NCI-H510A (cell line): ENCODE measurements around the gene SLC39A13.

Source experiments
- DNase-seq: peaks from one replicate; lab custom pipeline; 2025; lab: John Stamatoyannopoulos, UW

The SLC39A13 gene

DNA sequence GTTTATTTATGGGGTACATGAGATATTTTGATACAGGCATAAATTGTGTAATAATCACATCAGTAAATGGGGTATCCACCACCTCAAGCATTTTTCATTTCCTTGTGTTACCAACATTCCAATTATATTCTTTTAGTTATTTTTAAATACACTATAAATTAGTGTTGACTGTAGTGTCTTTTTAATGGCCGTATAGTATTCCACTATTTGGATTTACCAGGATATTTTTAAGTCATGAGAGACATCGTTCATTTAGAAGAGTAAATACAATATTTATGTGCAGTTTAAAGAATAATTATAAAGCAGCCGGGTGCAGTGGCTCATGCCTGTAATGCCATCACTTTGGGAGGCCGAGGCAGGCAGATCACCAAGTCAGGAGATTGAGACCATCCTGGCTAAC lies 23.9 kb upstream of the SLC39A13 start:
- DNase-seq: no peak

- no peak for DNase-seq
These were observed 20.3 kb upstream of the SLC39A13 start for GRCh38 chr11:47387944-47388696.

GRCh38 chr11:47388697-47389576 lies 19.5 kb upstream of the SLC39A13 start:
- no peak for DNase-seq

DNA sequence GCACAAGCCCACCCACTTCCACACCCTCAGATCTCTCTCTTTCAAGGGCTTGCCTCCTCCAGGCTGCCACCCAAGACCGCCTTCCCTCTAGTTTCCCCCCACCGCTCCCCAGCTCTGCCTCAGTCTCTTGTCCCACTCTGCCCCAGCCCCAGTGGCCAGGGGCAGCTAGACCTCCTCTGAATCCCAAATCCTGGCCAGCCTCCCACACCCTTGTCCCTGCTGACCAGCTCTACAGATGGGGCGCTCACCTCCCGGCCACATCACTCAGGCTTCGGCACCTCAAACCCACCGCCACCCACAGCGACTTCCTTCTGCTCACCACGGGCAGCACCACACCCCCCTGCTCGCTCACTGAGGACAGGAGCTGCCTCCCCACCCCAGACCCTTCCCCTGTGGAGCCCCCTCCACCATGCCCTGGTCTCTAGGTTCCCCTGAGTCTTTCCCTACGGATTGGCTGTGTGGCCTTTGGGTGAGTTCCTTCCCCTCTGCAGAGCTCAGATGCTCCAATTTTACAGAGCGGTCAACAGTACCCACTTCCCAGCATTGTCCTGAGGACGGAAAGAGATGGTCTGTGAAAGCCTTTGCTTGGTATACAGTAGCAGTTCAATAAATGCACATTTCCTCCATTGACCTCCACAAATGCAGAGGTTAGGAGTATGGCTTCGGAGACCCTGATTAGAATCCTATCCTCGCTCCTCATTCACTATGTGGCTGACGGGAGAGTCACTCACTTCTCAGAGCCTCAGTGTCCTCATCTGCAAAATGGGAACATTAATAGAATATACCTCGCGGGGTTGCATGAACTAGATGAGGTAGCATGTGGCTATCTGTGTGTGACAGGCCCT lies 18.6 kb upstream of the SLC39A13 start:
- DNase-seq: no peak

GRCh38 chr11:47390422-47390760 lies 18.0 kb upstream of the SLC39A13 start:
- DNase-seq: no peak

- no peak for DNase-seq
These were observed 17.3 kb upstream of the SLC39A13 start for GRCh38 chr11:47391077-47391583.

- no peak for DNase-seq
These were observed 16.5 kb upstream of the SLC39A13 start for GRCh38 chr11:47391711-47392432.

DNA sequence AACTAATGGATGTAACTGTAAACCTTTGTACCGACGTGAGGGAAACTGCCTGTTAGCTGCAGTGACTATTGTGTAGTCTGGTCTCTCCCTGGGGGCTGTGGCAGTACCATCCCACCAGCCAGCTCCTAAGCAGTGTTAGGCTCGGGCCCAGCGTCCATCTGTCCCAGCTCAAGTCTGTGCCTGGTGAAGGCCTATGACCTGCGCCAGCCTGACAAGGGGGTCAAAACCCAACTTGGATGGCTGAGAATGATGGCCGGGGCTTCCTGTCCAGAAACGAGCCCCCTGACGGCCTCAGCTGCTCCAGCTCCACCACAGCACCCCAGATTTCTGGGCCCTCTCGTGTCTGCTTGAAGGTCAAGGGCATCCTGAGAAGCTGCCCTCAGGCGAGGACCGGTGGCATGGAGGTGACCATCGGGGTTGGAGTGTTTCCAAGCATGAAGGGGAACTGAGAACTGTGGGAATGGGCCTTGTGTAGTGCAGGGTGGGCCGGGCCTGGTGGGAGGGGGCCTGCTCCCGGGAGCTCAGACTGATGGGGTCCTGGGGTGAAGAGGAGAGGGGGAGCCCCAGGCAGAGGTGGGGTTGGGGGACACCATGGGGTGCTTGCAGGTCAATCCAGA lies 15.7 kb upstream of the SLC39A13 start:
- DNase-seq: no peak

DNA sequence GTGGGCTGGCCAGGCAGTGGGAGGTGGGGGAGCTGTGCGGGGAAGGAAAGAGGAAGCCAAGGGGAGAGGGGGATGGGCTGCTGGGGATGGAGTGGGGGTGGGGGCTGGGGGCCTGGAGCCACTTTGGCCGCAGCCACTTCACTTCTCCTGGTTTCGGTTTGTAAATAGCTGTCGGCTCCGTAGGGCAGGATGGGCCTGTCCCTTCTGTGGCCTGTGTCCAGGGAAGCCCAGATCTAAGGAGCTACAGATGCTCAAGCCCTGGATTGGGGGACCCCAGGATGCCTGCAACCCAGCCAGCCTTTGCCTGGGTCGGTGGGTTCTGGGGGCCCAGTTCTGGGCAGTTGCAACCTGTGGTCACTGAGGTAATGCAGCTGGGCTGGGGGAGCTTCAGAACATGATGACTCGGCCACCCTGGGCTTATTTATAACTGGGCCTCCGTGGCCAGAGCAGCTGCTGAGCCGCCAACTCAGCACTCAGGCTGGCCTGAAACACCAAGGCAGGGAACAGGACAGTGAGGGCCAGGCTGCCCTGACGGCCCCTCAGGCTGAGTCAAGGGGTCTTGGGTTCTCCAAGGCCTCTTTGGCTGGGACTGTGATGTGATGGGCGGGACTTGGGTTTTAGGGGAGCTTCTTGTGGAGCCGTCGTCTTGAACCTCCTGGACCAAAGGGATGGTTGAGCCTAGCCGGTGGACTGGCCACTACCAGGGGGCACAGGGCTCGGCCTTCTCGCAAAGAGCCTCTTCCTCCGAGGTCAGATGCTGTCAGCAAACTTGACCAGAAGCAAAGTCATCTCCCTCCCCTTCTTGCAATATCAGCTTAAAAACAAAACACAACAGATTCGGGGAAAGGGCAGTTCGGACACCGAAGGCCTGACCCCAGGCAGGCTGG lies 15.0 kb upstream of the SLC39A13 start:
- DNase-seq: no peak

DNA sequence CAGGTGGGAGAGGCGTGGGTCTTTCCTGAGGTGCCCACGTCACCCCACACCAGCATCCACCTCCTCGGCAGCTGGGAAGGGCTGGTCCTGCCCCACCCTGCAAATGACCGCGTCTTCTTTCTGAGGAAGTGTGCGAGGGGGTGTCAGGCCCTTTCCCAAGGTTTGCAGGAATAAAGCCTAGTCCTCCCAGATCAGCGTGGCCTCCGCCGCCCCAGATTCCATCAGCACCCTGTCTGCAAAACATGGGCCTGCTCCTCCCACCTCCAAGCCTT lies 14.4 kb upstream of the SLC39A13 start:
- DNase-seq: no peak

DNA sequence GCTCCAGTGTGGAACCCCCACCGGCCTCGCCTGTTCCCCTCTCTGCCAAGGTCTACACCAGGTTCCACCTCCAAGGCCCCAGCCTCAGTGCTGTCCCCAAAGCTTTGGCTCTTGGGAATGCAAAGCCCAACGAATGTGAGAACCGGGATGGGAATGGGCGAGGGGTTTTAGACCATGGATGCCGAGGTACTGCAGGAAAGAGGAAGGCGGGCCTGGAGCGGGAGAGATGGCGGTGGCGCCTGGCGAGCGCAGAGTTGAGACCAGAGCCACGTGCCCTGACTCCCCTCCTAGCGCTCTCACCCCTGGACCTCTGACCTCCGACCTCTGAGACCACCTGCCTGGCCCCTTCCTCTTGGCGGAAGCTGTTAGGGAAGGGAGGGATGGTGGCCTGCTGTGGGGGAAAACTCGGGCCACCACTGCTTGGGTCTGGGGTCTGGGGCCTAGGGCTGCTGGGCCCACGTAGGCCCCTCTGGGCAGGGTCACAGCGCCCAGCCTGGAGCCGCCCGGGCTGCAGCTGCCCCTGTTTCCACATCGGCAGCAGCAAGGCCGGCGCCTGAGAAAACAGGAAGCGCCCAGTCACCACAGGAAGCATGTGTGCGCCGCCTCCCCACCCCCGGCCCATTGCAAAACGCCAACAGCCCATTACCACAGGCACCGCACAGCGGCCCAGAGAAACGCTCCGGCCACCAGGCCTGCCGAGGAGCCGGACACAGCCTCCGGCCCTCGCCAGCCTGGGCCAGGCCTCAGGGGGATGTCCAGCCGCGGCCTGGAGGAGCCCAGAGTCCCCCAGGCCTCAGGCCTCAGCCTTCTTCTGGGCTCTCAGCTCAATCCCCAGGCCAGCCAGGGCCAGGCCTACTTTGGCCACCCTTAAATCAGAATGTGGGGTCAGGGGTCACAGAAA lies 13.8 kb upstream of the SLC39A13 start:
- no peak for DNase-seq

GRCh38 chr11:47395223-47396048 lies 13.0 kb upstream of the SLC39A13 start:
- DNase-seq: no peak

DNA sequence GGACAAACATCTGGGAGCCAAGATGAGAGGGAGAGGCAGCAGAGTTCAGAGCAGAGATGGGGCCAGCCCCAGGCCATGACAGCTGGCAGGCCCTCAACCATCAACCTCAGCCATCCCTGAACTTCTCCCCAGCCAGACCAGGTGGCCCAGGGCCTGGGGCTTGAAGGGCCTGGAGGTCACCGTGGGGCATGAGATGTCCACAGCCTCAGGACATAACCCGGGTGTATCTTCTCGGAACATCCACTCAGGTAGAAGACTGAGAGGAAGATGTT lies 12.4 kb upstream of the SLC39A13 start:
- DNase-seq: no peak

DNA sequence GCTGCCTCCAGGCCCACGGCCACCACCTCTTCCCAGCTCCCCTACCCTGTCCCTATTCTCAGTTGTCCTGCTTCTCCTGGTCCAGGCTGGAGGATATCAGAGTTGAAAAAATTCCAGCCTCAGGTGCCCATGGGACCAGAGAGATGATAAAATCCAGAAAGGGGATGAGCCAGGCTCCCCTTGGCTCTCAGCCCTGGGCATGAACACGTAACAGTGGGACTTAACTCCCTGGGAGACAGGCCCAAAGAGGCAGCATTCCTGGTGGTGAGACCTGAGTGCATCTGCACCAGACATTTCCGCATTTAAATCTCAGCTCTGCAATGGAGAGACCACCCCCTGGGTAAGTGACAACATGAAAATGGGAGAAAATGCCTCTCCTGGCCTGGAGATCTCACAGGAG lies 10.4 kb upstream of the SLC39A13 start:
- no peak for DNase-seq

GRCh38 chr11:47398551-47398950 lies 9.8 kb upstream of the SLC39A13 start:
- no peak for DNase-seq

- no peak for DNase-seq
These were observed 8.3 kb upstream of the SLC39A13 start for GRCh38 chr11:47399860-47400767.

DNA sequence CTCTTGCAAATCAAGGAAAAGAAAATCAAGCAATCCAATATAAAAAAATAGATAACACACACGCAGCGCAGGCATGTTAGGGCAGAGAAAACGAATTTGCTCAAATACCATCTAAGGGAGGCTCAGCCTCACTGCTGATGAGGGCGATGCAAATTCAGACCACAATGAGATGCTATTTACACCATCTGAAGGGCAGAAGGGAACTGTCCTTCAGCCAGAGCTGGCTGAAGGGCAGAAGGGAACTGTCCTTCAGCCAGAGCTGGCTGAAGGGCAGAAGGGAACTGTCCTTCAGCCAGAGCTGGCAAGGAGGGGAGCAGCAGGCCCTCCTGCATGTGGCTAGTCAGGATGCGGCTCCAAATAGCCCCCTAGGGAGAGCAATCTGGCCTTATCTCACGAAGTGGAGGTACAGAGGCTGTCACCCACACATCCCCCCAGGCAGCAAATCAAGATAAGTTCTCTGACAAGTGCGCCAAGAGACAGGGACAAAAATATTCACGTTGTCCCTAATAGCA lies 7.6 kb upstream of the SLC39A13 start:
- no peak for DNase-seq
